CD4-positive, CD25-positive, alpha-beta regulatory T cell (primary cell): ENCODE measurements around the gene CHST7. TPM values are rescaled to one million over a fixed set of nuclear protein-coding genes. Genes with fewer than 3 reads are reported as not detected.

Experiments
- ATAC-seq, 2 donors: fragments of 150-1000 bp; cut with Tn5 transposase; one replicate each; pipeline ENCODE4 v1.10.0; 2021; ENCODE audit warnings: low read depth in 2 of 2, moderate number of reproducible peaks in 2 of 2, moderate library complexity in 1 of 2
- DNase-seq, 3 donors: peaks; one replicate each; pipeline versions ENCODE4 v3.0.0 to v3.0.0-alpha.2; 2012 to 2022; ENCODE audit warnings: mixed read lengths in 1 of 3
- H3K27ac ChIP-seq: one replicate; pipeline ENCODE4 v1.7.0; 2013; ENCODE audit warnings: mild to moderate bottlenecking, low read length; ENCODE audit not compliant: insufficient read depth, poor library complexity, severe bottlenecking
- H3K27me3 ChIP-seq: one replicate; pipeline ENCODE4 v1.7.0; 2013; ENCODE audit warnings: low read length; ENCODE audit not compliant: control insufficient read depth, insufficient read depth
- H3K36me3 ChIP-seq: one replicate; pipeline ENCODE4 v1.7.0; 2013; ENCODE audit warnings: mild to moderate bottlenecking, low read length, moderate library complexity; ENCODE audit not compliant: control insufficient read depth, insufficient read depth
- H3K4me1 ChIP-seq: 2 replicates; pipeline ENCODE4 v1.7.0; 2013; ENCODE audit warnings: mild to moderate bottlenecking, low read length; ENCODE audit not compliant: insufficient read depth, control insufficient read depth, poor library complexity, severe bottlenecking
- H3K4me3 ChIP-seq: one replicate; pipeline ENCODE4 v1.7.0; 2013; ENCODE audit warnings: low read depth, mild to moderate bottlenecking, low read length, moderate library complexity
- H3K9me3 ChIP-seq, 2 experiments: 1 replicate in 1 of 2; 2 replicates in 1 of 2; pipeline ENCODE4 v1.7.0; 2013; ENCODE audit warnings: low read length in 2 of 2, mild to moderate bottlenecking in 1 of 2, moderate library complexity in 1 of 2; ENCODE audit not compliant: control insufficient read depth in 2 of 2
- H3K27ac Mint-ChIP-seq, 3 donors: one replicate each; pipeline ENCODE4 v1.8.0; 2020 to 2022; ENCODE audit warnings: mild to moderate bottlenecking in 3 of 3, mixed read lengths in 3 of 3, moderate library complexity in 2 of 3
- H3K27me3 Mint-ChIP-seq: one replicate; pipeline ENCODE4 v1.8.0; 2022; ENCODE audit warnings: mild to moderate bottlenecking, mixed read lengths
- H3K36me3 Mint-ChIP-seq: one replicate; pipeline ENCODE4 v1.8.0; 2020; ENCODE audit warnings: mixed read lengths
- H3K4me1 Mint-ChIP-seq, 4 donors: one replicate each; pipeline ENCODE4 v1.8.0; 2020 to 2022; ENCODE audit warnings: mixed read lengths in 4 of 4, mild to moderate bottlenecking in 1 of 4
- H3K4me3 Mint-ChIP-seq, 4 donors: one replicate each; pipeline ENCODE4 v1.8.0; 2020 to 2022; ENCODE audit warnings: mild to moderate bottlenecking in 4 of 4, mixed read lengths in 4 of 4, moderate library complexity in 3 of 4
- H3K9me3 Mint-ChIP-seq, 7 donors: one replicate each; pipeline ENCODE4 v1.8.0; 2020 to 2022; ENCODE audit warnings: mixed read lengths in 7 of 7, mild to moderate bottlenecking in 3 of 7, moderate library complexity in 2 of 7
- polyA plus RNA-seq, 4 donors: library from polyadenylated mRNA; unstranded; fragments of 300-500 nt; fragmentation: Illumina TruSeq; gene quantifications; one replicate each; pipeline ENCODE4 v1.2.3, GENCODE V29; 2021
- total RNA-seq: library from RNA; stranded (reverse); gene quantifications from one replicate; pipeline ENCODE4 v1.2.3, GENCODE V29; 2022

The CHST7 gene
- total and polyA plus RNA-seq, 5 donors from 2014 or later, result 19.5 to 41.0 (median 35.0) TPM

DNA sequence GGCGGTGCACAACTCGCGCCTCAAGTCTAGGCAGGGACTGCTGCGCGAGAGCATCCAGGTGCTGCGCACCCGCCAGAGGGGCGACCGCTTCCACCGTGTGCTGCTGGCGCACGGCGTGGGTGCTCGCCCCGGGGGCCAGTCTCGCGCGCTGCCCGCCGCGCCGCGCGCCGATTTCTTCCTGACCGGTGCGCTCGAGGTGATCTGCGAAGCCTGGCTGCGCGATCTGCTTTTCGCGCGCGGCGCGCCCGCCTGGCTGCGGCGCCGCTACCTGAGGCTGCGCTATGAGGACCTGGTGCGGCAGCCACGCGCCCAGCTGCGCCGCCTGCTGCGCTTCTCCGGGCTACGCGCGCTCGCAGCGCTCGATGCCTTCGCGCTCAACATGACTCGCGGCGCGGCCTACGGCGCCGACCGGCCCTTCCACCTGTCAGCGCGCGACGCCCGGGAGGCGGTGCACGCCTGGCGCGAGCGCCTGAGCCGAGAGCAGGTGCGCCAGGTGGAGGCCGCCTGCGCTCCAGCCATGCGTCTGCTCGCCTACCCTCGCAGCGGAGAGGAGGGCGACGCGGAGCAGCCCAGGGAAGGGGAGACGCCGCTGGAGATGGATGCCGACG is 1.3 kb downstream of the CHST7 start:
- Histone ChIP-seq H3K9me3 (no peaks in the 10 kb centered on the region), H3K36me3 (no peaks in the 10 kb centered on the region), H3K4me3 (peak overlapping the region; percentile 92), H3K27me3 (no peaks in the 10 kb centered on the region), H3K4me1 (peaks cover 48% of the 10 kb centered on the region), H3K27ac (peak overlapping the region; percentile 86)
- DNase-seq (peak; percentile 23 to 76 (median 59)), ATAC-seq (peak; percentile 29 to 32)
- H3K9me3 Mint-ChIP-seq, result no peaks in the 10 kb centered on the region
- H3K36me3 Mint-ChIP-seq, result peaks cover 9% of the 10 kb centered on the region
- H3K27ac Mint-ChIP-seq, result no peak overlapping the region
- peak overlapping the region; percentile 76 to 89 (median 88) for H3K4me3 Mint-ChIP-seq
- peaks cover 4 to 58% (median 31%) of the 10 kb centered on the region in 4 donors for H3K4me1 Mint-ChIP-seq
- H3K27me3 Mint-ChIP-seq, result no peaks in the 10 kb centered on the region

DNA sequence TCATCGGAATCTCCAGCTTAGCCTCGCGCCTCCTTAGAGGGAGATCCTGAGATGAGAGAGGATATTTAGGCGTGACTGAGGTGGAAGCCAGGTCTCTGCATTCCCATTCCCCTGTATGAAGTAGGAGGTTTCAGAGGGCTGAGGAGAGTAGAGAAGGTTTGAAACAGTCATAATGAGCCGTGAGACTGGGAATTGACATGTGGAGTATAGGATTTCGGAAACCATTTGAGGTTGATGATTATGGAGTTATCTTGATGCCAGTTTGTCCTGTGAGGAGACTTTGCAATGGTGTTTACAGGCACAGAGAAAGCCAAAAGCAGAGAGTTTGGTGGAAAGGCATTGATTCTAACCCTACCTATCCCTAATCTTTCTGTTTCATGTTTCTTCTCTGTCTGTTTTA is 2.0 kb downstream of the CHST7 start:
- Histone ChIP-seq H3K36me3 (no peaks in the 10 kb centered on the region), H3K27me3 (no peaks in the 10 kb centered on the region), H3K4me3 (peak overlapping the region; percentile 92), H3K4me1 (peaks cover 51% of the 10 kb centered on the region), H3K9me3 (no peaks in the 10 kb centered on the region), H3K27ac (peak overlapping the region; percentile 23)
- ATAC-seq, result no peak
- H3K9me3 Mint-ChIP-seq, result no peaks in the 10 kb centered on the region
- no peaks in the 10 kb centered on the region for H3K27me3 Mint-ChIP-seq
- H3K4me3 Mint-ChIP-seq, result peak overlapping the region; percentile 86 to 94 (median 88)
- peak overlapping the region in 2 of 3 donors; percentile 66 to 80 for H3K27ac Mint-ChIP-seq
- peaks cover 9% of the 10 kb centered on the region for H3K36me3 Mint-ChIP-seq
- H3K4me1 Mint-ChIP-seq, result peaks cover 4 to 65% (median 35%) of the 10 kb centered on the region in 4 donors
- DNase-seq, result no peak

DNA sequence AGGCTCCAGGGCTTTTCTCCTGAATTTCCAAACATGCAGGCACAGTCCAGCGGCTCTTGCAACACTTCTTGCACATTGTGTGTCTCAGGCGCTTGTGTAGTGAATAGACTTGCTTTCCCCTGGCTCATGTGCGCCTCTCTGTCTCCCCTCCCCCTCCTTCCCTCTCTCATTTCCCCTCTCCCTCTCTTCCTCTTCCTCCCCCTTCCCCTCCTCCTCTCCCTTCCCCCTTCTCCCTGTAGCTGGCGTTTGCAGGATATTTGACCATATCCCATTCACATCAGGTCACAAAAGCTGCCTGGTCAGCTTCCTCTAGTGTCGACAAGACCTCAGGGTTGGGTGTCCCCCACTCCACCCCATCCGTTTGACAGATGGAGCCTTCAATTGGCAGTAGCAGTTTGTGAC is 2.4 kb downstream of the CHST7 start:
- Histone ChIP-seq H3K4me3 (peak overlapping the region; percentile 92), H3K9me3 (no peaks in the 10 kb centered on the region), H3K36me3 (no peaks in the 10 kb centered on the region), H3K27ac (peak overlapping the region; percentile 23), H3K4me1 (peaks cover 51% of the 10 kb centered on the region), H3K27me3 (no peaks in the 10 kb centered on the region)
- Mint-ChIP-seq H3K9me3 (no peaks in the 10 kb centered on the region), H3K27me3 (no peaks in the 10 kb centered on the region), H3K36me3 (peaks cover 9% of the 10 kb centered on the region), H3K27ac (peak overlapping the region; percentile 9 to 66 (median 9)), H3K4me1 (peaks cover 4 to 67% (median 36%) of the 10 kb centered on the region in 4 donors), H3K4me3 (peak overlapping the region; percentile 86 to 94 (median 88))
- peak in 1 of 3 donors; percentile 43 for DNase-seq
- no peak for ATAC-seq

GRCh38 chrX:46576458-46576857 is 2.9 kb downstream of the CHST7 start:
- ATAC-seq, result no peak
- no peaks in the 10 kb centered on the region for H3K36me3 ChIP-seq
- H3K9me3 ChIP-seq, result no peaks in the 10 kb centered on the region
- peak overlapping the region; percentile 86 to 94 (median 88) for H3K4me3 Mint-ChIP-seq
- H3K4me1 ChIP-seq, result peaks cover 50% of the 10 kb centered on the region
- no peaks in the 10 kb centered on the region for H3K9me3 Mint-ChIP-seq
- peaks cover 9% of the 10 kb centered on the region for H3K36me3 Mint-ChIP-seq
- no peak for DNase-seq
- peak overlapping the region; percentile 23 for H3K27ac ChIP-seq
- peak overlapping the region; percentile 92 for H3K4me3 ChIP-seq
- peaks cover 4 to 67% (median 36%) of the 10 kb centered on the region in 4 donors for H3K4me1 Mint-ChIP-seq
- no peaks in the 10 kb centered on the region for H3K27me3 ChIP-seq
- H3K27ac Mint-ChIP-seq, result peak overlapping the region; percentile 9 to 66 (median 53)
- no peaks in the 10 kb centered on the region for H3K27me3 Mint-ChIP-seq

- no peaks in the 10 kb centered on the region for H3K9me3 Mint-ChIP-seq
- DNase-seq, result no peak
- Histone ChIP-seq H3K36me3 (no peaks in the 10 kb centered on the region), H3K27ac (peak overlapping the region; percentile 41), H3K4me1 (peaks cover 40% of the 10 kb centered on the region), H3K9me3 (no peaks in the 10 kb centered on the region), H3K4me3 (peak overlapping the region; percentile 92), H3K27me3 (no peaks in the 10 kb centered on the region)
- no peaks in the 10 kb centered on the region for H3K27me3 Mint-ChIP-seq
- peaks cover 4 to 66% (median 37%) of the 10 kb centered on the region in 4 donors for H3K4me1 Mint-ChIP-seq
- peak overlapping the region; percentile 86 to 94 (median 88) for H3K4me3 Mint-ChIP-seq
- H3K36me3 Mint-ChIP-seq, result peaks cover 9% of the 10 kb centered on the region
- H3K27ac Mint-ChIP-seq, result peak overlapping the region in 2 of 3 donors; percentile 48 to 66
- ATAC-seq, result no peak
Observed at GRCh38 chrX:46577221-46578005, 3.8 kb downstream of the CHST7 start.

GRCh38 chrX:46579250-46579649 is 5.7 kb downstream of the CHST7 start:
- Mint-ChIP-seq H3K9me3 (no peaks in the 10 kb centered on the region), H3K27ac (peak overlapping the region in 2 of 3 donors; percentile 3 to 92), H3K4me3 (peak overlapping the region; percentile 11 to 89 (median 50)), H3K36me3 (peaks cover 13% of the 10 kb centered on the region), H3K27me3 (no peaks in the 10 kb centered on the region), H3K4me1 (peaks cover 4 to 75% (median 40%) of the 10 kb centered on the region in 4 donors)
- ATAC-seq (no peak), DNase-seq (no peak)
- H3K4me3 ChIP-seq, result peak overlapping the region; percentile 48
- no peaks in the 10 kb centered on the region for H3K9me3 ChIP-seq
- H3K36me3 ChIP-seq, result no peaks in the 10 kb centered on the region
- no peaks in the 10 kb centered on the region for H3K27me3 ChIP-seq
- peaks cover 33% of the 10 kb centered on the region for H3K4me1 ChIP-seq
- H3K27ac ChIP-seq, result no peak overlapping the region

DNA sequence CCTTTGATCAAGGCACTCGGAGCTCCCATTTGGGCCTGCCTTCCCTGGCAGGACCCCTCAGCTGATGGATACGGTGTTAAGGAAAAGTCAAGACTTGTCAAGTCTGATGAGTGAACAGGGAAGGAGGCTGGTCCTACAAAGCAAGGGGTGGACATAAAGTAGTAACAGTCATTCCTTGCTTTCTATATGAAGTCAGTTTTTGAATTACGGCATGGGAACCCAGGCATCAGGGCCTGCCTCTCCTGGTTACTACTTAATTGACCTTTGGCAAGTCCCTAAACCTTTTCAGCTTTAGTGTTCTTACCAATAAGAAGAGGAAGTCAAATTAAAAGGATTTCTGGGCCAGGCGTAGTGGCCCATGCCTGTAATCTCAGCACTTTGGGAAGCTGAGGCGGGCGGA is 7.0 kb downstream of the CHST7 start:
- Histone ChIP-seq H3K9me3 (no peaks in the 10 kb centered on the region), H3K4me1 (peaks cover 33% of the 10 kb centered on the region), H3K4me3 (no peak overlapping the region), H3K27me3 (no peaks in the 10 kb centered on the region), H3K27ac (no peak overlapping the region), H3K36me3 (no peaks in the 10 kb centered on the region)
- H3K4me1 Mint-ChIP-seq, result peaks cover 4 to 79% (median 44%) of the 10 kb centered on the region in 4 donors
- H3K36me3 Mint-ChIP-seq, result peaks cover 13% of the 10 kb centered on the region
- H3K27me3 Mint-ChIP-seq, result no peaks in the 10 kb centered on the region
- DNase-seq (no peak), ATAC-seq (no peak)
- H3K27ac Mint-ChIP-seq, result peak overlapping the region in 1 of 3 donors; percentile 3
- no peaks in the 10 kb centered on the region for H3K9me3 Mint-ChIP-seq
- H3K4me3 Mint-ChIP-seq, result peak overlapping the region in 2 of 4 donors; percentile 54 to 78
